ENCODE results near the gene TLR10.
"Not testable (repeated sequence)": the region's sequence is repeated elsewhere in the genome, so short reads cannot be mapped to it uniquely, and the experiment has no call there.

TLR10 gene, protein sequence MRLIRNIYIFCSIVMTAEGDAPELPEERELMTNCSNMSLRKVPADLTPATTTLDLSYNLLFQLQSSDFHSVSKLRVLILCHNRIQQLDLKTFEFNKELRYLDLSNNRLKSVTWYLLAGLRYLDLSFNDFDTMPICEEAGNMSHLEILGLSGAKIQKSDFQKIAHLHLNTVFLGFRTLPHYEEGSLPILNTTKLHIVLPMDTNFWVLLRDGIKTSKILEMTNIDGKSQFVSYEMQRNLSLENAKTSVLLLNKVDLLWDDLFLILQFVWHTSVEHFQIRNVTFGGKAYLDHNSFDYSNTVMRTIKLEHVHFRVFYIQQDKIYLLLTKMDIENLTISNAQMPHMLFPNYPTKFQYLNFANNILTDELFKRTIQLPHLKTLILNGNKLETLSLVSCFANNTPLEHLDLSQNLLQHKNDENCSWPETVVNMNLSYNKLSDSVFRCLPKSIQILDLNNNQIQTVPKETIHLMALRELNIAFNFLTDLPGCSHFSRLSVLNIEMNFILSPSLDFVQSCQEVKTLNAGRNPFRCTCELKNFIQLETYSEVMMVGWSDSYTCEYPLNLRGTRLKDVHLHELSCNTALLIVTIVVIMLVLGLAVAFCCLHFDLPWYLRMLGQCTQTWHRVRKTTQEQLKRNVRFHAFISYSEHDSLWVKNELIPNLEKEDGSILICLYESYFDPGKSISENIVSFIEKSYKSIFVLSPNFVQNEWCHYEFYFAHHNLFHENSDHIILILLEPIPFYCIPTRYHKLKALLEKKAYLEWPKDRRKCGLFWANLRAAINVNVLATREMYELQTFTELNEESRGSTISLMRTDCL

DNA sequence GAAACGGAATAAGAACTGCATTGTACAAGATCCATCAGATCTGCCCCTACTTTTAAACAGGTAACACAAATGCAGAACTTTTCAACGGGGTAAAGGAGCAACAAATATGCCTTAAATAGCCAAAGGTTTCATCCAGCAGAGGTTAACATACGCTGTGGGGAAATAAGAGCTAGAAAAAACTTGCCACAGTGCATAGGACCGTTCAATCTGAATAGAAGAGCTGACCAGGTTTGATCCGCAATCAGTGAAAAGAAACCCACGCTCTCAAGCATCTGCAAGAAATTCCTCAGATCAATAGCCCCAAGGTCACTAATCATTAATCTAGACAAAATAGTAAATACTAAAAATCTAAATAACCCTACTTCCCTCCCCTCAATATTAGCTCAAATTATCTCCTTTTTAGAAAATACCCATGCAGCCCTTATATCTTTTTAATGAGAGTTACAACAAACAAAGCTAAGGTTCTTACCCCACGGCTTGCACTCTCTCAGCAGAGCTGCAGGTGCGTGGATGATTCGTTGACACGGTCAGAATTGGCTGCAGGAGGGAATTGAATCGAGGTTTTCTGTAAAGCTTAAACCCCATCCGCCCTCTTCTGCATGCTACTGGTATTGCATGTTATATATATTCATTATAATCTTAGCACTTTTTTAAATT, at the start of gene TLR10:
TLR10 (minus strand) TSS at position 539 of the 657 bp plus-strand sequence. CDS start 7,400 bp downstream, outside the sequence.
- no peak for DNase-seq

DNA sequence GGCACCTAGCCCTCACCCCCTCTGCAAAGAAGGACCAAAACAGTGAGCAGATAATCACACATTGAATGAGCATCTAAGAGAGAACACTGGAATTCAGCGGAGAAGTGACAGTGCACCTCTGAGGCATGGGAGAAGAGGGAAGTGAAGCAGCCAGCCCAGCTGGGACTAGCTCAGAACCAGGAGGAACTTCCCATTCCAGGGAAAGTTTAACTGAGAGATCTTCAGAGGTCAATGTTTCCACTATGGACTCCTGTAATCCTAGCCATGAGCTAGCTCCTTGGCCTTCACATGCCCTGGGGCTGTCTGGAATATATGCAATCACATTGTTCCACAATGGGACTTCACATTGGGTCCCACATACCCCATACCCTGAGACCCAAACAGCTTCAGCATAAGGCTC, 49.4 kb upstream of the TLR10 start:
- DNase-seq, result no peak

DNA sequence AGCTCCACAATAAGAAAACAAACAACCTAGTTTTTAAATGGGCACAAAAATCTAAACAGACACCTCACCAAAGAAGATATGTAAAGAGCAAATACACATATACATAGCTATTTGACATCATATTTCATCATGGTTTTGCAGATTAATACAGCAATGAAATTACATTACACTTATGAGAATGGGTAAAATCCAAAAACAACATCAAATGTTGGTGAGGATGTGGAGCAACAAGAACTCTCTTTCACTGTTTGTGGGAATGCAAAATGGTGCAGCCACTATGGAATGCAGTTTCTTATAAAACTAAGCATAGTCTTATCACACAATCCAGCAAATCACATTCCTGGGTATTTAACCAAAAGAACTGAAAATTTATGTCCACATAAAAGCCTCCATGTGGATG, 48.9 kb upstream of the TLR10 start:
- no peak for DNase-seq

DNA sequence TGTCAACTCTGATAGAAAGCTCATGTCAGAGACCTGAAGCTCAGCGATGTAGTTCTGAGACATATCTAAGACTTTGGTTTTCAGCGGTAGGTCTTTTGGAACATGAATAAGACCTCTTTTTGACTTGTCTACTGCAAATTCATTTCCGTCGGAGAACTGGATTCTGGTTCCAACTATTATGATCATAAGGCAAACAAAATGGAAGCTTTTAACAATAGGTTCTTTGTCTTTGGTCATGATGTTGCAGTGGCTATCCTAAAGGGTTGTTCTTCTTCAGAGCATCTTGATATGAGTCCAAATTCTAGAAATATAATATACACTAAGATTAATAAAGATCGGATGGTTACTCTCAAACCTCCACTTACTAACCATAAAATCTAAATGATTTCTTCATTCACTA, 46.4 kb upstream of the TLR10 start:
- DNase-seq, result no peak

DNA sequence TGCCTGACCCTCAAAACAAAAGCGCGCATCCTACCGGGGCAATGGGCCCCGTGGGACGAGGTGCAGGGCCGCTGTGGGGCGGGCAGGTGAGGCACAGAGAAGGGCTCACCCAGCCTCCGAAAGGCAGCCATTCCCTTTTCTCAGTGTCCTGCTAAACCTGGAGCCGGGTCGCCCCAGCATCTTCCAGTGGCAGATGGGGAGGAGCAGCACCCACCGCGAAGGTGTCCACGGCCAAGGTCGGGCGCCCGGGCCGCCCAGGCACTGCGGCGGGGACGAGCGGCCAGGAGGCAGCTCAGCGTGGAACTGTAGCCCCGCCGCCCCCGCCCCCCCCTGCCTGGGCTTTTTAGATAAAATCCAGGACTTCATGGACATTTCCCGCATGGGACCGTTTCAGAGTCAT, 41.0 kb upstream of the TLR10 start:
- DNase-seq, result no peak

DNA sequence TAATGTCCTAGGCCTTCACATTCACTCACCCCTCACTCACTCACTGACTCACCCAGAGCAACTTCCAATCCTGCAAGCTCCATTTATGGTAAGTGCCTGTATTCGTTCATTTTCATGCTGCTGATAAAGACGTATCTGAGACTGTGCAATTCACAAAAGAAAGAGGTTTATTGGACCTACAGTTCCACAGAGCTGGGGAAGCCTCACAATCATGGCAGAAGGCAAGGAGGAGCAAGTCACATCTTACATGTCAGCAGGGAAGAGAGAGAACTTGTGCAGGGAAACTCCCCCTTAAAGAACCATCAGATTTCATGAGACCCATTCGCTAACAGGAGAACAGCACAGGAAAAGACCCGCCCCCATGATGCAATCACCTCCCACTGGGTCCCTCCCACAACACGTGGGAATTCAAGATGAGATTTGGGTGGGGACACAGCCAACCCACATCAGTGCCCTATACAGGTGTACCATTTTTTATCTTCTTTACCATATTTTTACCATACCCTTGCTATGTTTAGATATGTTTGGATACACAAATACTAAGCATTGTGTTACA, 40.0 kb upstream of the TLR10 start:
- no peak for DNase-seq

DNA sequence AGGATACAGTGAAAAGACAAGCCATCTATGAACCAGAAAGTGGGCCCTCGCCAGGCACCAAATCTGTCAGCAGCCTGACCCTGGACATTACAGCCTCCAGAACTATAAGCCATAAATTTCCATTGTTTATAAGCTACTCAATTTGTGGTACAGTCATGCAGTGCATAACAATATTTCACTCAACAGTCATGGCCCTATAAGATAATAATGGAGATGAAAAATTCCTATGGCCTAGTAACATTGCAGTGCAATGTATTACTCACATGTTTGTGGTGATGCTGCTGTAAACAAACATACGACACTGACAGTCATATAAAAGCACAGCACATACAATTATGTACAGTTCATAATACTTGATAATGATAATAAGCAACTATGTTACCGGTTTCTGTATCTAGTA, 38.9 kb upstream of the TLR10 start:
- no peak for DNase-seq

DNA sequence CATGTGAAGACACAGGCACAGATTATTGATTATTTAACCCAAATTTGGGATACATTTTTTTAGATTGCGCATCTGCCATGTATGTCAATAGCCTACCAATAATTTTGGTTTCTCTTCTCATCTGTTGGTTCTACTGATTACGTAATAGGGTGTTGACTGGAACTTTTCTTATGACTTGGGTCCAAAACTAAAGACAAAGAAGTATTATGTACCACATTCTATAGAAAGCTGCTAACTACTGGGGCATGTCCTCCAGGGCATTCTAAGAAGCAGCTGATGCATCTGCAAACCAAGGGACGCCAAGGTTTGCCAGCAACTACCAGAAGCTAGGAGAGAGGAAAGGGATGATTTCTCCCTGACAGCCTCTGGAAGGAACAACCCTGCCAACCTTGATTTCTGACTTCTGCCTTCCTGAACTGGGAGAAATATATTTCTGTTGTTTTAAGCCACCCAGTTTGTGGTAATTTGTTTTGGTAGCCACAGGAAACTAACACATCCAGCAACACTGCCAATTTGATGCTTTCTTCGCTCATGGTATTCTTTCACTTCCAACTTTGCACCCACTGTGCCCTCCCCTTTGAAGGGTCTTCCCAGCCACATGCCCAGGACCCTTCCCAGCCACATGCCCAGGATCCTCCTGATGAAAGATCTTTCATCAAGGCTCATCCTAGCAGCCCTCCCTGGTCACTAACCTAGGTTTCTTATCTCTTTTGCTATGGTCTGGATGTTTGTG, 37.7 kb upstream of the TLR10 start:
- DNase-seq, result no peak

DNA sequence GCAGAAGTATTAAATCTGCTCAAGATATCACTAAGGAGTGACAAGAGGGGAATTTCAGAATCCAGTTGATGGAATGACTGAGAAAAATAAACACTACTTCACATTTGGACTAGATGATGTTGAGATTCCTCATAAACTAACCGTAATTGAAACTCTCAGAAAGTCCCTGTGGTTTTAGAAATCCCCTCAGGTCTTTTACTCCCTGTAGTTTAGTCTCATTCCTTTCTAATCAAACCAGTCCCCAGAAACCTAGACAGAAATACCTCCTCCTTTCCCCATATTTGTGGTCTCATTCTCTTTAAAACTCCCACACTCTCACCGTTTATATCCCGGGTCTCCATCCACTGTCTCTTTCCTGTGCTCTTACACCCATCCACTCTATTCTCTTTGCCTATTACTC, 36.8 kb upstream of the TLR10 start:
- DNase-seq, result no peak

DNA sequence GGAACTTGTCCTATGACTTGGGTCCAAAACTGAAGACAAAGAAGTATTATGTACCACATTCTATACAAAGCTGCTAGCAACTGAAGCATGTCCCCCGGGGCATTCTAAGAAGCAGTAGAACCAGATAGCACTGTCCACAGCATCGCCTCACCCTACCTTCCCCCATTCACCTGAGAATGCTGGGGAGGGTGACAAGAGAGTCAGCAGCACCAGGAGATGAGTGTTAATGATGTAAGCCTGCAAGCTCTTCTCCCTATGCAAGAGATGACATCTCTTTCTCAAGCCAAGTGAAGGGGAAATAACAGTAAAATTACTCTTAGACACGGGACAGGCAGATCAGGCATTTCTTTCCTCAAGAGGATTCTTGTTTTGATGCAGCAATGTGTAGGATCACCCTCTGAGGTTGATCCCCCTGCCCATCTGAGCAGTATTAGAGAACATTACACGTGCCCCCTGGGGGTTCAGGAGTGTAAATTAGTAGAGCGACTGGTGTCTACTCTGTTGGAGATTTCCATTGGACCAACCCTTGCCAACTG, 35.7 kb upstream of the TLR10 start:
- no peak for DNase-seq

DNA sequence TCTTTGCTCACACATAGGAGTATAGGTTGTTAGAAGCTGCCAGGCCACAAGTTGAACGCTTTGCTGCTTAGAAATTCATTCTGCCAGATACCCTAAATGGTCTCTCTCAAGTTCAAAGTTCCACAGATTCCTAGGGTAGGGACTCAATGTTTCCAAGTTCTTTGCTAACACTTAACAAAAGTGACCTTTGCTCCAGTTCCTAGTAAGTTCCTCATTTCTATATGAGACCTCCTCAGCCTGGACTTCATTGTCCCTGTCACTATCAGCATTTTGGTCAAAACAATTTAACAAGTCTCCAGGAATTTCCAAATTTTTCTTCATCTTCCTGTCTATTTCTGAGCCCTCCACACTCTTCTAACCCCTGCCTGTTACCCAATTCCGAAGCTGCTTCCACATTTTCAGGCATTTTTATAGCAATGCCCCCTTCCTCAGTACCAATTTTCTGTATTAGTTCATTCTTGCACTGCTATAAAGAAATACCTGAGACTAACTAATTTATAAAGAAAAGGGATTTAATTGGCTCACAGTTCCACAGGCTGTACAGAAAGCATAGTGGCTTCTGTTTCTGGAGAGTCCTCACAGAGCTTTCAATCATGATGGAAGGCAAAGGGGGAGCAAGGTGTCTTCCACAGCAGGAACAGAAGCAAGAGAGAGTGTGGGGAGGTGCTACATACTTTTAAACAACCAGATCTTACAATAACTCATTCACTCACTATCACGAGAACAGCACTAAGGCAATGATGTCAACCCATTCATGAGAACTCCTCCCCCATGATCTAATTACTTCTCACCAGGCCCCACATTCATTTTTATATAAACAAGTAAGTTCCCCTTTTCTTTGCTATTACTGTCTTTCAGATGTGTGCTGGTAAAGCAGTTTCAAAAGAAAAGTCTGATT, 33.3 kb upstream of the TLR10 start:
- DNase-seq, result no peak

DNA sequence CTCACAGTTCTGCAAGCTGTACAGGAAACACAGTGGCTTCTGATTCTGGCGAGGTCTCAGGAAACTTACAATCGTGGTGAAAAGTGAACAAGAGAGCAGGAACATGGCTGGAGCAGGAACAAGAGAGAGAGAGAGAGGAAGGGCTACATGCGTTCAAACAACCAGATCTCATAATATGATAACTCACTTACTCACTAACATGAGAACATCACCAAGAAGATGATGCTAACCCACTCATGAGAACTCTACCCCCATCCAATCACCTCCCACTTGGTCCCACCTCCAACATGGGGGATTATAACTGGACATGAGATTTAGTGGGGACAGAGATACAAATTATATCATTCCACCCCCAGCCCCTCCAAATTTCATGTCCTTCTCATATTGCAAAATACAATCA, 31.6 kb upstream of the TLR10 start:
- no peak for DNase-seq

DNA sequence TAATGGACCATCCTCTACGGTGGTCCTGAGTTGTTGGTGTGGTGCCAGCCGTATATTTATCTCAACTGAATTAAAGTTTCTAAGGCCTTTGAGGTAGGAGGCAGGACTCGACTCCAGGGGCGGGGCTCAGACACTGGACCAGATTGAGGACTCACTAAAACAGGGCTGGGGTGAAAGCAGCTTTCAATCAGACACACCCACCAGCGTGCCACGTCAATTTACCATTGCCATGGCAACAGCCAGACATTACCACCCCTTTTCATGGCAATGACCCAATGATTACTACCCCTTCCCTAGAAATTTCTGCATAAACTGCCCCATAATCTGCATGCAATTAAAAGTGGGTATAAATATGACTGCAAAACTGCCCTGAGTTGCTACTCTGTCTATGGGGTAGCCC, 28.5 kb upstream of the TLR10 start:
- no peak for DNase-seq

DNA sequence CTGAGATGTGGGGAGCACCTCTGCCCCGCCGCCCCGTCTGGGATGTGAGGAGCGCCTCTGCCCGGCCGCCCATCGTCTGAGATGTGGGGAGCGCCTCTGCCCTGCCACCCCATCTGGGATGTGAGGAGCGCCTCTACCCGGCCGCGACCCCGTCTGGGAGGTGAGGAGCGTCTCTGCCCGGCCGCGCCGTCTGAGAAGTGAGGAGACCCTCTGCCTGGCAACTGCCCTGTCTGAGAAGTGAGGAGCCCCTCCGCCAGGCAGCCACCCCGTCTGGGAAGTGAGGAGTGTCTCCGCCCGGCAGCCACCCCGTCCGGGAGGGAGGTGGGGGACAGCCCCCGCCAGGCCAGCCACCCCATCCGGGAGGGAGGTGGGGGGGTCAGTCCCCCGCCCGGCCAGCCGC, 24.7 kb upstream of the TLR10 start:
- not testable (repeated sequence) for DNase-seq

DNA sequence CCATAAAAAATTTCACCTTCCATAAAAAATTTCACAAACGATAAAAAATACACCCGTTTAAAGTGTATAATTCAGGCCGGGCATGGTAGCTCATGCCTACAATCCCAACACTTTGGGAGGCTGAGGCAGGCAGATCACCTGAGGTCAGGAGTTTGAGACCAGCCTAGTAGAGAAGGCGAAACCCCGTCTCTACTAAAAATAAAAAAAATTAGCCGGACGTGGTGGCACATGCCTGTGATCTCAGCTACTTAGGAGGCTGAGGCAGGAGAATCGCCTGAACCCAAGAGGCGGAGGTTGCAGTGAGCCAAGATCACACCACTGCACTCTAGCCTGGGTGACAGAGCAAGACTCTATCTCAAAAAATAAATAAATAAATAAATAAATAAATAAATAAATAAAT, 23.5 kb upstream of the TLR10 start:
- DNase-seq, result not testable (repeated sequence)

DNA sequence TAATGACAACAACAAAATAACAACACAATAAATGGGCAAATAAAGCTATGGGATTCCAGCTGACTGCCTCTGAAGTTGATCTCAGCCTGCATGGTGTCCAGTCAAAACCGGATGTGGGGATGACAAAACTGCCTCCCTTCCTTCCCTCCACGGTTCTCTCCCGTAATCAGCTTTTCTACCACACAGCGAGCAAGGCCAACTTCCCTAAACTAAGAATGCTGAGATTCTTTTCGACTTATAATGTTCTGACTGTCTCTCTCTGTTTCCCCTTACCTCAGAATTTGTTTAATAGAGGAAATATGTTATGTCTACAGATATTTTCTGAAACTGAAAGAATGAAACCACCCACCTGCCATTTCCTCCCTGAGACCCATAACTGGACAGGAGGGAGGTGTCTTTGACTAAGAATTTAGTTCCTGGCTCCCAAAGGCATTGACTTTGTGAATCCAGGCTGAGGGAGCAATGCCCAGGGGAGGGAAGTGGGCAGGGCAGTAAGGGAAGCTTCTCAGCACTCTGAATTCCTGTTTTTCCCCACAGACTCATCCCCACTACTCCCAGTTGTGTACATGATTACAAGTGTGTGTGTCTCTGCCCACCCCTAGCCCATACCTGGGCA, 22.8 kb upstream of the TLR10 start:
- DNase-seq, result no peak

DNA sequence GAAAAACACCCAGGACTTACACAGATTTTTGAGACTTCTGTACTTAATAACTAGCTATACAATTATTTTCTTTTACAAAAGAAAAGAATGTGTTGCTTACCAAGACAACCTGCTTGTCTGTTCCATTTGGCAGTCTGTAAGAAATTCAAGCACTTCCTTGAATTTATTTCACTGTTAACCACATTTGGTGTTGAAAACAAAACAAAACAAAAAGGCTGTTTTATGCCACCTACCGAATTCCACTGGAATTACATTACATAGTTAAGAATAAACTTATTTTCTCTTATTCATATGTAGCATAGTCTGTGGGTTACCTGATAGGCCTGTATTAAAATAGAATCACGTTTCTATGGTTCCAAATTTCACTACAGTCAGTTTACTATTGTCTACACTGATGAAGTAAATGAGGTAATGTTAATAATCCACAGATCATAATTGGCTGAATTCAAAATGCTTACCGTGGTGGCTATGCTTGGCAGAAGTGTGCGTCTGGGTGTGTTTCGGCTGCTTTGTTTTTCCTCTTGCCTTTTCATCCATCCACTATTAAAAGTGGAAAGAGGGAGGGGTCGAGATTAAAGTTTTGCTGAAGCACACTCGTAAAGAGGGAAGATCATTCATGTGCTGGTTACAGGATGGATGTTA, 22.0 kb upstream of the TLR10 start, which contains the start of gene TLR1:
TLR1 (minus strand) TSS at position 138 of the 642 bp plus-strand sequence. CDS start 5,960 bp downstream, outside the sequence.
- no peak for DNase-seq

DNA sequence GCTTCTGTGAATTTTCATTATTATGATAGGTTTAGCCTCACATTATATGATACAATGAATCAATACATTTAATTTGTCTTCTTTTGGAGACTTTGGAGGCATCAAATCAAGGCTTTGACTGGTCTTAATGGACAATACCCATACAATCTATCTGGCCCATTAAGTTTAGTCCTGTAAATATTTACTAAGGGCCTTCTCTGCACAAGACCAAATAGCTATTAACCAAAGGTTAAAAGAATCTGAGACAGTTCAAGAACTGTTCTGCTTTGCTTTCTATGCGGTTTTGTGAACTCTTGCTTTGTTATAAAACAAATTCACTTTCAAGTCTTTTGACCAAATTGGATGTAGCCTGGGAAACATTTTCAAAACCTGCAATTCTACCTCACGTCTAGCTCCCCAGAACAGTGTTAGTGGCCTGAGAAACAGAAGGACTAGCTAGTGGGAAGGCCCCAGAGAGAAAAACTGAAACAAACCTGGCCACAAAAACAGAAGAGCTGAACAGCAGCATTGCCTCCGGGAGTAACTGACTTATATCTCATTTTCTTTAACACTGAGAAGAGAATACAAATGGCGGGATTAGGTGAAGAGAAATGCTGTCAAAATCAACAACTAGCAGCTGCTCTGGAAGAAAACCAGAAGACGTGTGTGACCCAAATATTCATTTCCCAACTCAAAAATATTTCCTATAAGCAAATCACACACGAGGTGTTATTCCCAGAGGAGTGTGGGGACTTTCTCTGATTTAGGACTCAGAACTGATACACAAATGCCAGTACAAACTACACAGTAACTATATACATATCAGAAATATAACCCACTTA, 21.3 kb upstream of the TLR10 start:
- DNase-seq, result no peak

All from DMS153 (cell line).